Caco-2 (cell line): ENCODE measurements around the gene UBE2U. TPM values are rescaled to one million over a fixed set of nuclear protein-coding genes. Genes with fewer than 3 reads are reported as not detected.

Source experiments
- BruUV-seq: library from RNA; stranded (reverse); fragments of 400-500 nt; replicated peaks from 2 replicates; lab custom pipeline; 2021; lab: Mats Ljungman, UMichigan
- CTCF ChIA-PET: fragments of 300-600 bp; sonication (Branson Sonifier 250); formaldehyde crosslinking; loops from one replicate; lab custom pipeline; 2022; ENCODE audit warnings: antibody characterized with exemption; lab: Charles Lee
- POLR2A ChIA-PET: fragments of 300-600 bp; sonication (Branson Sonifier 250); formaldehyde crosslinking; loops from one replicate; lab custom pipeline; 2022; ENCODE audit warnings: antibody characterized with exemption; lab: Charles Lee
- DNase-seq, 2 experiments: peaks; one replicate each; pipeline versions ENCODE4 v3.0.0 to v3.0.0-alpha.2; 2020 to 2022
- H3K27me3 ChIP-seq: replicated peaks from 2 replicates; pipeline ENCODE4 v1.6.0; 2011; ENCODE audit warnings: low read length; ENCODE audit not compliant: control insufficient read depth, insufficient read depth
- H3K36me3 ChIP-seq: 2 replicates; pipeline ENCODE4 v1.5.1; 2011; ENCODE audit warnings: low read length; ENCODE audit not compliant: control insufficient read depth, insufficient read depth
- H3K4me1 ChIP-seq: fragments of 250-450 bp; sonication (Bioruptor Pico); 2 replicates; pipeline ENCODE4 v1.5.1; 2020; ENCODE audit warnings: mild to moderate bottlenecking
- H3K4me3 ChIP-seq: 2 replicates; pipeline ENCODE4 v1.5.1; 2011; ENCODE audit warnings: low read depth, mild to moderate bottlenecking, control low read depth, low read length
- H3K9me3 ChIP-seq: fragments of 250-450 bp; sonication (Bioruptor Pico); 2 replicates; pipeline ENCODE4 v1.5.1; 2020; ENCODE audit warnings: mild to moderate bottlenecking, moderate library complexity
- H3K27ac Mint-ChIP-seq: one replicate; pipeline ENCODE4 v1.8.0; 2022; ENCODE audit warnings: mixed read lengths; ENCODE audit not compliant: unreplicated experiment
- H3K27me3 Mint-ChIP-seq: one replicate; pipeline ENCODE4 v1.8.0; 2022; ENCODE audit warnings: mixed read lengths; ENCODE audit not compliant: insufficient read depth, unreplicated experiment
- H3K36me3 Mint-ChIP-seq: one replicate; pipeline ENCODE4 v1.8.0; 2022; ENCODE audit warnings: mild to moderate bottlenecking, mixed read lengths; ENCODE audit not compliant: insufficient read depth, unreplicated experiment
- H3K4me1 Mint-ChIP-seq: one replicate; pipeline ENCODE4 v1.8.0; 2022; ENCODE audit warnings: low read depth, mixed read lengths; ENCODE audit not compliant: unreplicated experiment
- H3K4me3 Mint-ChIP-seq: one replicate; pipeline ENCODE4 v1.8.0; 2022; ENCODE audit warnings: mild to moderate bottlenecking, moderate library complexity, mixed read lengths; ENCODE audit not compliant: unreplicated experiment
- H3K9me3 Mint-ChIP-seq: one replicate; pipeline ENCODE4 v1.8.0; 2022; ENCODE audit warnings: mixed read lengths; ENCODE audit not compliant: unreplicated experiment
- intact Hi-C: fragments of 100-400 bp; cut with micrococcal nuclease; formaldehyde crosslinking; loops from one replicate; pipeline ENCODE4 v1.10.0; 2022; ENCODE audit not compliant: unreplicated experiment
- total RNA-seq: library from RNA; stranded (reverse); gene quantifications from 2 replicates; pipeline ENCODE4 v1.2.3, GENCODE V29; 2022
- TF ChIP-seq, protein P1 (sequence below), 2 experiments: fragments of 200-600 bp in 1 of 2; IDR thresholded peaks; 1 replicate in 1 of 2; 2 replicates in 1 of 2; pipeline versions ENCODE4 v1.5.1 to v1.8.0; 2011 to 2022; ENCODE audit warnings: antibody characterized with exemption in 1 of 2, control low read depth in 1 of 2, inconsistent platforms in 1 of 2, low read depth in 1 of 2, low read length in 1 of 2, mild to moderate bottlenecking in 1 of 2, moderate library complexity in 1 of 2; ENCODE audit not compliant: insufficient read depth in 1 of 2, severe bottlenecking in 1 of 2, unreplicated experiment in 1 of 2

Gene UBE2U
- total RNA-seq, 1 experiment from 2014 or later = not detected

DNA sequence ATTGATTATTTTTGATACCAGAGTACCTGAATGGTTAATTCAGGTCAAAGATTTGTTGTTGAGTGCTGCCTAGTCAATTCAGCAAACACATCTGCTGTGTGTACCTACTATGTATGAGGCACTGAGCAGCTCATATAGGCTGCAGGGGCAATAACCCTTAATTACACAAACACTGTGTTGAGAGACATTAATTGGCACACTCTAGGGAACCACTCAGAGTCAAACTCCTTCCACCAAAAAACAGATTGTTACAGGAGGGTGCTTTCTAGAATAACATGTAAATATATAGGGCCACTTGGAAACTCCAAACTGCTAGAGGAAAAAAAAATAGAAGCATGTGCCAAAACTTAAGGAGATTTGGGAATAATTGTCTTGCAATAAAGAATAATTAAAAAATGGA lies 31.3 kb downstream of the UBE2U start:
- Histone ChIP-seq H3K4me1 (no peaks in the 10 kb centered on the region), H3K9me3 (no peaks in the 10 kb centered on the region), H3K27me3 (no peaks in the 10 kb centered on the region), H3K4me3 (no peak overlapping the region), H3K36me3 (no peaks in the 10 kb centered on the region)
- H3K4me3 Mint-ChIP-seq = no peak overlapping the region
- no peaks in the 10 kb centered on the region for H3K9me3 Mint-ChIP-seq
- intact Hi-C loops = no loop called here
- POLR2A ChIA-PET = no interaction called here
- DNase-seq = no peak
- no TSS peak for BruUV-seq
- H3K27me3 Mint-ChIP-seq = peaks cover 4% of the 10 kb centered on the region
- no peaks in the 10 kb centered on the region for H3K4me1 Mint-ChIP-seq
- TF ChIP-seq, protein P1, sequence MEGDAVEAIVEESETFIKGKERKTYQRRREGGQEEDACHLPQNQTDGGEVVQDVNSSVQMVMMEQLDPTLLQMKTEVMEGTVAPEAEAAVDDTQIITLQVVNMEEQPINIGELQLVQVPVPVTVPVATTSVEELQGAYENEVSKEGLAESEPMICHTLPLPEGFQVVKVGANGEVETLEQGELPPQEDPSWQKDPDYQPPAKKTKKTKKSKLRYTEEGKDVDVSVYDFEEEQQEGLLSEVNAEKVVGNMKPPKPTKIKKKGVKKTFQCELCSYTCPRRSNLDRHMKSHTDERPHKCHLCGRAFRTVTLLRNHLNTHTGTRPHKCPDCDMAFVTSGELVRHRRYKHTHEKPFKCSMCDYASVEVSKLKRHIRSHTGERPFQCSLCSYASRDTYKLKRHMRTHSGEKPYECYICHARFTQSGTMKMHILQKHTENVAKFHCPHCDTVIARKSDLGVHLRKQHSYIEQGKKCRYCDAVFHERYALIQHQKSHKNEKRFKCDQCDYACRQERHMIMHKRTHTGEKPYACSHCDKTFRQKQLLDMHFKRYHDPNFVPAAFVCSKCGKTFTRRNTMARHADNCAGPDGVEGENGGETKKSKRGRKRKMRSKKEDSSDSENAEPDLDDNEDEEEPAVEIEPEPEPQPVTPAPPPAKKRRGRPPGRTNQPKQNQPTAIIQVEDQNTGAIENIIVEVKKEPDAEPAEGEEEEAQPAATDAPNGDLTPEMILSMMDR (IDR thresholded peaks at IDR 0.05; ENCODE audit: insufficient read depth in 1 of 2, low read depth in 1 of 2, low read length in 1 of 2, severe bottlenecking in 1 of 2, unreplicated experiment in 1 of 2) = no peak
- no peaks in the 10 kb centered on the region for H3K36me3 Mint-ChIP-seq
- no peak overlapping the region for H3K27ac Mint-ChIP-seq
- CTCF ChIA-PET = no interaction called here

DNA sequence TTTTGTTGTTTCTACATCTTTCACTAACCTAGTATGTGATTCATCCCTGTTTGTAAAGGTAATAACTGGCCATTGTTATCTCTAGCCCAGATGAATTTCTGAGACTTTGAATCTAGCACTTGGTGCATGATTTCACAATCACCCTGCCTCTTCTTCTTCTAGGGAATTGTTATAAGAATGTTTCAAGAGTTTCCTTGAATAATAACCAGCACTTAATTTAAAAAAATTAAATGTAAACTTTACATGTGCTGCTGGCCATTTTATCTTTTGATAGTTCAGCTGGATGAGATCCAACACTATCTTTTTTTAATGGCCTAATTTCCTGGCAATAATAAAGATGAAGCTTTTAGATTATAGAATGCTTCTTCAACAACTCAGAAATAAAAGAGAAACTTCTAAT lies 31.8 kb downstream of the UBE2U start:
- Histone ChIP-seq H3K9me3 (no peaks in the 10 kb centered on the region), H3K27me3 (no peaks in the 10 kb centered on the region), H3K4me1 (no peaks in the 10 kb centered on the region), H3K4me3 (no peak overlapping the region), H3K36me3 (no peaks in the 10 kb centered on the region)
- TF ChIP-seq, protein P1 (IDR thresholded peaks at IDR 0.05; ENCODE audit: insufficient read depth in 1 of 2, low read depth in 1 of 2, low read length in 1 of 2, severe bottlenecking in 1 of 2, unreplicated experiment in 1 of 2) = no peak
- DNase-seq = no peak
- intact Hi-C loops = no loop called here
- no peak overlapping the region for H3K4me3 Mint-ChIP-seq
- H3K36me3 Mint-ChIP-seq = no peaks in the 10 kb centered on the region
- H3K4me1 Mint-ChIP-seq = no peaks in the 10 kb centered on the region
- ChIA-PET POLR2A (no interaction called here), CTCF (no interaction called here)
- peaks cover 4% of the 10 kb centered on the region for H3K27me3 Mint-ChIP-seq
- BruUV-seq = no TSS peak
- H3K27ac Mint-ChIP-seq = no peak overlapping the region
- no peaks in the 10 kb centered on the region for H3K9me3 Mint-ChIP-seq

DNA sequence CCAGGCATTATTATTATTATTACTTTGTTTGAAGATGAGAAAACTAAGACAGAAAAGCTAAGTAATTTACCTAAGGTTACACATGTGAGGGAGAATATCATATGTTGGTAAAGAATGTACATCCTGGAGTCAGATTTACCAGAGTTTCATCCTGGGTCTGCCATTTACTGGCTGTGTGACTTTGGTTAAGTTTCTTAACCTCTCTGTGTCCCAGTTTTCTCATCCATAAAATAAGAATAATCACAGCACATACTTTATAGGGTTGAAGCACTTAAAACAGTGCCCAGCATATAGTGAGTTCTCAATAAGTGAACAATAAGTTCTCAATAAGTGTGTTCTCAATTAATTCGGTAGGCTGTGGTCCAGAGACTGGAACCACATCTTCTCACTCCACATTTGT lies 32.5 kb downstream of the UBE2U start:
- H3K4me1 ChIP-seq = no peaks in the 10 kb centered on the region
- H3K27ac Mint-ChIP-seq = no peak overlapping the region
- no peak overlapping the region for H3K4me3 ChIP-seq
- no peaks in the 10 kb centered on the region for H3K9me3 Mint-ChIP-seq
- intact Hi-C loops = no loop called here
- no peaks in the 10 kb centered on the region for H3K36me3 Mint-ChIP-seq
- no peaks in the 10 kb centered on the region for H3K4me1 Mint-ChIP-seq
- CTCF ChIA-PET = no interaction called here
- POLR2A ChIA-PET = no interaction called here
- no peaks in the 10 kb centered on the region for H3K36me3 ChIP-seq
- TF ChIP-seq, protein P1 (IDR thresholded peaks at IDR 0.05; ENCODE audit: insufficient read depth in 1 of 2, low read depth in 1 of 2, low read length in 1 of 2, severe bottlenecking in 1 of 2, unreplicated experiment in 1 of 2) = no peak
- H3K9me3 ChIP-seq = no peaks in the 10 kb centered on the region
- DNase-seq = no peak
- H3K4me3 Mint-ChIP-seq = no peak overlapping the region
- H3K27me3 ChIP-seq = no peaks in the 10 kb centered on the region
- no TSS peak for BruUV-seq
- H3K27me3 Mint-ChIP-seq = peaks cover 4% of the 10 kb centered on the region
